ENCODE results near the gene LRRC28.

LRRC28 gene

GRCh38 chr15:99403597-99403996 is 152.3 kb downstream of the LRRC28 start:
- DNase-seq = no peak

GRCh38 chr15:99404454-99404853 is 153.2 kb downstream of the LRRC28 start:
- no peak for DNase-seq

DNA sequence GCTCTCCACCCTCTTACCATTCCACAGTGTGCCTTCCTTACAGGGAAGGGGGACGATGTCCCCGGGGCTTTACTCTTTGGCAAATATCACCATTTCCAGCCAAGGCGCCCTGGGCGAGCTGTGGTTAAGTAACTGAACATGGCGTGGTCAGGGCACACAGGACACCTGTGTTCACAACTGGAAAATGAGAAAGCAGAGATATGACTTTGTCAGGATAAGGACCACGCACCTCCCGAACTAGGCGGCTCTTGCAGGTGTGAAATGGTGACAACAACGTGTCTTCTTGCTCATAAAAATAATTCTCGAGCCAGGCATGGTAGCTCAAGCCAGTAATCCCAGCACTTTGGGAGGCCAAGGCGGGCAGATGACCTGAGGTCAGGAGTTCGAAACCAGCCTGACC is 154.8 kb downstream of the LRRC28 start:
- DNase-seq = no peak

DNA sequence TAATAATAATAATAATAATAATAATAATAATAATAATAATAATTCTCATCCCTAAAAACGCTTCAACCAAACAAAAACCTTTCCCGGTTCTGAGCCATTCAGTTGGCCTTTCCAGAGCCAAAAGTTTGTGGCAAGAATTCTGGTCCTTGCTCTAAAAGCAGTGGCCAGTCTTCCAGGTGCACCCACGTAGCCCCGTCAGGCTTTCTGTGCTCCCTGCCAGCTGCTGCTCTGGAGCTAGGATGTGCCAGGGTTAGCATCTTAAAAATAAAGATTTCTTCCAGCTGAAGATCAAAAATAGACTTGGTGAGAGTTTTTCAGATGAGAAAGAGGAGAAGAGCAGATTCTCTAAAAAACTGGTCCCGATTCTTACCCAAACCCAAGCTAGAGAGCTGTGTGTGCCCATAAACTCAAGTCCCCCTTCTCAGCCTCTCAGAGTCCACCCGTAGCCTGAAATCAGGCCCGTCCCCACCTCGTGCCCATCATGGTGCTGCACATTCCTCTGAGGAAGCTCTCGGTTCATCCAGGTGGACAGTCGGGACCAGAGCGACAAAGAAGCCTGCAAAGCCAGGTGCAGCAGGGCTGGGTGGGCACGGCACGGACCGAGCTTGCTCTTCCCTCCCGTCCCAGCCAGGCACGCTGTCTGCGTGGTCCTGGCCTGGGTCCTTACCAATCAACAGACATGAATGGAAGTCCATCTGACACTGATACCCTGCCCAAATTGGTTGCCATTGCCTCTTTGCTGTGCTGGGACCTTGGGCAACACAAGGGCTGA is 155.6 kb downstream of the LRRC28 start:
- no peak for DNase-seq

GRCh38 chr15:99407716-99408115 is 156.4 kb downstream of the LRRC28 start:
- DNase-seq = no peak

- no peak for DNase-seq
Measured at GRCh38 chr15:99408236-99409096, 157.2 kb downstream of the LRRC28 start.

GRCh38 chr15:99409097-99409473 is 157.8 kb downstream of the LRRC28 start:
- DNase-seq = peak; percentile 35

DNA sequence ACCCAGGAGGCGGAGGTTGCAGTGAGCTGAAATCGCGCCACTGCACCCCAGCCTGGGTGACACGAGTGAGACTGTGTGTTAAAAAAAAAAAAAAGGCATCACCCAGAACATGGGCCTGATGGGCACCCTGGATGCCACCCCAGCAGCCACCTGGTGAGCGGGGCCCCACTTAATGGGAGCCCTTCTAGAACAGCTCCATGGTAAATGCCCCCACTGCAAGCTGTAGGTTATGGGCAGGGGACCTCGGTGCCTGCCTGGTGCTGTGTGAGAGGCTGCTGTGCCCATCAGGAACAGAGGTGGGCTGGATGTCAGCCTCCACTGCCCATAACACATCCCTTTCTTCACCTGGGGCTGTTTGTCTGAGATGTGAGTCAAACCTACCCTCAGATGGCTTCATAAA is 158.3 kb downstream of the LRRC28 start:
- no peak for DNase-seq

DNA sequence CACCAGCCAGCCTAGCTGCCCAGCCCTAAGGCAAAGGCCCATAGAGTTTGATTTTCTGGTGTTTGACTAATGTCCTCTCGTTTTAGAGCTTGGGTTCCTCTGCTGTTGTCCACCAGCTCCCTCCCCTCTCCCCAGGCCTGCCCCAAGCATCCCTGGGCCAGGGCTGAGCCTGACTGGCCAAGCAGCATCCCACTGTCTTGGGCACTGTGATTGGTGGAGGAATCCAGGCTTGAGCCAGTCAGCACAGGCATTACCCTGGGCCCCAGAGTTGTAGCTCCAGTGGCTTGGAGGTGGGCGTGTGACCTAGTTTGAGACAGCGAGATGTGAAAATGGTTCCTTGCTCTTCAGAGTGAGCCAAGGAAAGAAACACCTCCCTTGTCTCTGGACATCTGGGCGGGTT is 159.2 kb downstream of the LRRC28 start:
- DNase-seq = no peak

GRCh38 chr15:99411234-99411633 is 160.0 kb downstream of the LRRC28 start:
- DNase-seq = no peak

DNA sequence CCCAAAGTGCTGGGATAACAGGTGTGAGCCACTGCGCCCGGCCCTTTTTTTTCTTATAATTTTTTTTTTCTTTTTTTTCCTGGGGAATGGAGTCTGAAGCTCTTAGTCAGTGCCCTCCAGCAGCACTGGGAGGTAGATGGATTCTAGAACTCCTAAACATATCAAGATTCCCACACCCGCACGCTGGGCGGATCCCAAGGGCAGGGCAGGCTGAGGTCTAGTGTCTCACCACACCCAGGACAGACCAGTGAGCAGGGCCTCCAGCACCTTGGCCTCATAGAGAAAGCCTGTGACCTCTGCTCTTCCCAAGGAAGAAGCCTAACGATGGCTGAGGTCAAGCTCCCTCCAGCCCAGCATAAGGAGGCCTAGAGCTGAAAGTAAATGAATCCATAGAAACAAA is 160.8 kb downstream of the LRRC28 start:
- DNase-seq = no peak

DNA sequence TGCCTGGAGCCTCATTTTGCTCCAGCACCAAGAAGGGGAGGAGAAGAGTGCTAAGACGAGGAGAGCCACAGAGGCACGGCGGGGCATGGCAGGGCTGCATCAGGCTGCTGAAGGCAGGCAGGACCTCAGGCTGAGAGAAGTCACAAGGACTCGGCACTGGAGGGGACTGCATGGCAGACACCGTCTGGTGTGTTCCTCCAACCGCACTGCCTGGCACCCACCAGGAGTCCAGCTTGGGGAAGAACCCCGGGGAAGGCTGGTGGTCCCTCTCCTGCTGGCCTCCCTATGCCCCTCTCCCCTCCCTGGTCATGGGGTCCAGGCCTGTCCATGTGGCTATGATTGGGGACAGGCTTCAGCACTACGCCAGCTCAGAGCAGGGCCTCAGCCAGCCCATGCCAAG is 161.3 kb downstream of the LRRC28 start:
- DNase-seq = no peak

GRCh38 chr15:99413955-99414754 is 162.9 kb downstream of the LRRC28 start:
- no peak for DNase-seq

DNA sequence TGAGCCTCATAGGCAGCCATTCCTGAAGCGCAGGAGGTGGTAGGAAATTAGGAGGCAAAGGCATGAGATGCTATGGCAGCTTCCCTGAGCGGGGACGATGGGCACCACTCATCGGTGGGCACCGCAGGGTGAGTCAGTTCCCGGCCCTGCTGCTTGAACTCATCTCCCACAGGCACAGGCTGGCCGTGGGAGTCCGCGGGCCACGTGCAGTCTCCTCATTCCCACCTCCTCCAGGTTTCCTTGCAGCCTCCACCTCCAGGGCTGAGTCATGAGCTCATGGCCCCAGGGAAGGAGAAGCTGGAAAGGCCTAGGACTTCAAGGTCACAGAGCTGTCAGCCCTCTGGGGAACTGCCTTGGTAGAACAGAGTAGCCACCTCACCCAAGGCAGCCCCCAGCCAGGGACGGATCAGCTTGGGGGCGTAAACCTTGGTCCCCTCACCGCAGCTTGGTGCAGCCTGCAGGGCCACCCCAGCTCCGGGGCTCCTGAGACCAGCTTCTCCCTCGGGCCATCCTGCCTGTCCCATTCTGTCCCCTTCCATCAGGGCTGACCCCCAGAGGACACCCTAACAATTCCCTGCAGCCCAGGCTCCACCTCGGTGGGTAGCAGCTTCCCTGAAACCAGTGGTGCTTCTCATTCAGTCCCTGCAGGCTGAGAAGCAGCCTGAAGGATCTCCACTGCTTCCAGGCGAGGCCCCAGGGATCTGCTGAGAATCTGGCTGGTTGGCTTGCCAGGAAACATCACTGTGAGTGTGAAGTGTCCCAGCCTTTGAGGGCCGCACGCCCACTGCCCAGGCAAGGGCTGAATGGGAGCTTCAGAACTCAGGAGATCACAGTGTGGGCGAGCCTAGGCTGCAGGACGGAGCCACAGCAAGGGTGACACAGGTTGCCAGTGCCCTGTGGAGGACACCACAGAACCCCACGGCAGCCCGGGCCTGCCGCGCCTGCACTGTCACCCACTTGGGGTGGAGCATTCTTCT is 163.8 kb downstream of the LRRC28 start:
- DNase-seq = no peak

DNA sequence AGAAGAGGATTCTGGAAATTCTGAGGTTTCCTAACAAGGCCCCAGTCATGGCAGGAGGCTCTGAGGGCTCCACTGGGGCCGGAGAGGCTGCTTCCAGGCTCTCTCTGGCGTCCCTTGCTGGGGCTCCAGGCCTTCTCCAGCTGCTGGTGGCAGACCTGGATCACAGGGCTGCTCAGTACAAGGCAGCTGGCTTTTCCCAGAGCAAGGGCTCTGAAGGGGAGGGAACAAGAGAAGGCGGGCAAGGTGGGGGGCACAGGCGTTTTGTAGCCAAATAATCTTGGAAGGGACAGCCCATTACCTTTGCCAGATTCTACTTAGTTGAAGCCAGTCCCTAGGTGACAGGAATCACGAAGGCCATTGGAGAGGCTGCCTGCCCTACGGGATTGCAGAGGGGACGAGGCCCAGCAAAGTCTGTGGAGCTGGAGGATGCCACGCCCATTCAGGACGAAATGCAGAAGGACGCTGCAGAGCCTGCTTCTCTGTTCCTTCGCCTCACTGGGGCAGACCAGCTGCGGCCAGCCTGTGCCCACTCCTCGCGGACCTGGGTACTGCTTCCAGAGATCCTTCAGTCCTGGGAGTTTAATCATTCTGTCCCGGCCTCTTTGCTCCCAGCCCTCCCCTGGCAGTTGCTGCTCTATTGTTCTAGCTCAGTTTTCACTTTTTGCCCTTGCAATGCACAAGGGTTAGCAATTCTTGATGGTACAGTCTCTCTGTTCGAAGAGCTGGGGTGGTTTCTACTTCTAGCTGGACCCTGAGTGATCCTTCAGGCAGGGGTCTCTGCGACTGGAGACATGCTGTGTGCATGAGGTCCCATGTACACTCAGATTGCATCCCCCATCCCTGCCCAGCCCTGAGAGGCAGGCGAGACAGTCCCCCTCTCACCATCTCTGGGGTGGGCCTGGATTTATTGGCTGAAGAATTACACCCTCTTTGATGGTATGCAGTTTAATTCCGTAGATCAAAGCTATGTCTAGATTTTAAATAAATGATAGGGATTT is 165.2 kb downstream of the LRRC28 start:
- no peak for DNase-seq

GRCh38 chr15:99421172-99421656 is 169.9 kb downstream of the LRRC28 start:
- peak; percentile 64 for DNase-seq

- DNase-seq = no peak
Measured at GRCh38 chr15:99421758-99422157, 170.5 kb downstream of the LRRC28 start.

DNA sequence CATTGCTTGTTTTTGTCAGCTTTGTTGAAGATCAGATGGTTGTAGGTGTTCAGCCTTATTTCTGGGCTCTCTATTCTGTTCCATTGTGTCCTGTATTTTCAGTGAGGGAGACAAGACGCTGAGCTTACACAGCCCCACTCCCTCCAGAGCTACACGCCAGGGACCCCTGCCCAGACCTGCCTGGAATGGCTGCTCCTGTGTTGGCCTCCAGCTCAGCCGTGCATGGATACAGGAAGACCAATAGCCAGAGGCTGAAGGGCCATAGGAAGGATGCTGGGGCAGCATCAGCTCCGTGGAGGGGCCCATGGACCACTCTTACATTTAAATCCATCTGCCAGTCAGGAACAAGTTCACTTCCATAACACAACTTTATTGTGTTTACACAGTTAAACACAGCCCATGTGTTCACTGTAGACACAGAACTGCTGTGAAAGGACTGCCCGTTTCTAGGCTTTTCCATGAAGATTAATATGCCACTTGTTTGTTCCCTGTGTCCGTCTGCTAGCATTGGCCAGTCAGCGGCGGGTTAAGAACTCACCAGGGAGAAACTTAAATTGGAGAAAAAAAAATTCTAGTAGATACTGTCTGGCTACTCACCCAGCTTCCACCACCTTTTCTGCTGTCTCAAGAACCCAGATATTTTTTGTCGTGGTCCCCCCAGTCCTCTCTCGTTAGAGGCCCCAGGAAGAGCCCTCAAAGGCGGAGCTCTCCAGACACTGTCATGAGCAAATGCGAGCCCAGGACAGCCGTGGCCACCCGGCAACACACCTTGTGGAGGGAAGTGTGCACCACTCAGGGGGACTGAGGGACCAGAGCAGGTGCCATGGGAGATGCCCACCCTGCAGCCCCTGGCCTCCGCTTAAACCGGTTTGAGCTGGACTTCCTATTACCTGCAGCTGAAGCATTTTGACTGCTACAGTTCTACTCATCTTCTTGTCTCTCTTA is 172.2 kb downstream of the LRRC28 start:
- DNase-seq = no peak

GRCh38 chr15:99424131-99424571 is 172.9 kb downstream of the LRRC28 start:
- no peak for DNase-seq
